Omental fat pad (tissue), 4 donors: ENCODE measurements around the gene PDE6D. TPM values are rescaled to one million over a fixed set of nuclear protein-coding genes. Genes with fewer than 3 reads are reported as not detected.
A peak's percentile ranks its signal among the peaks of the same experiment; 100 is the strongest.

Experiments
- ATAC-seq: fragments of 150-250 bp; one replicate; pipeline ENCODE4 v1.9.1; 2016; ENCODE audit warnings: mild to moderate bottlenecking, moderate library complexity; ENCODE audit not compliant: low FRiP score
- DNase-seq: peaks from one replicate; pipeline ENCODE4 v3.0.0-alpha.2; 2019; ENCODE audit warnings: low spot score
- CTCF ChIP-seq, 3 donors: fragments of 450-650 bp; IDR thresholded peaks; one replicate each; pipeline ENCODE4 v1.5.1; 2016 to 2017; ENCODE audit warnings: antibody characterized with exemption in 3 of 3, mild to moderate bottlenecking in 3 of 3, moderate library complexity in 2 of 3
- total RNA-seq, 4 donors: library from RNA; depleted of rRNA; stranded (reverse); fragments of >200 nt; gene quantifications; one replicate each; pipeline ENCODE4 v1.1.0, GENCODE V29; 2016

PDE6D gene
- total RNA-seq, 4 donors from 2014 or later: 13.8 to 38.8 (median 17.9) TPM

DNA sequence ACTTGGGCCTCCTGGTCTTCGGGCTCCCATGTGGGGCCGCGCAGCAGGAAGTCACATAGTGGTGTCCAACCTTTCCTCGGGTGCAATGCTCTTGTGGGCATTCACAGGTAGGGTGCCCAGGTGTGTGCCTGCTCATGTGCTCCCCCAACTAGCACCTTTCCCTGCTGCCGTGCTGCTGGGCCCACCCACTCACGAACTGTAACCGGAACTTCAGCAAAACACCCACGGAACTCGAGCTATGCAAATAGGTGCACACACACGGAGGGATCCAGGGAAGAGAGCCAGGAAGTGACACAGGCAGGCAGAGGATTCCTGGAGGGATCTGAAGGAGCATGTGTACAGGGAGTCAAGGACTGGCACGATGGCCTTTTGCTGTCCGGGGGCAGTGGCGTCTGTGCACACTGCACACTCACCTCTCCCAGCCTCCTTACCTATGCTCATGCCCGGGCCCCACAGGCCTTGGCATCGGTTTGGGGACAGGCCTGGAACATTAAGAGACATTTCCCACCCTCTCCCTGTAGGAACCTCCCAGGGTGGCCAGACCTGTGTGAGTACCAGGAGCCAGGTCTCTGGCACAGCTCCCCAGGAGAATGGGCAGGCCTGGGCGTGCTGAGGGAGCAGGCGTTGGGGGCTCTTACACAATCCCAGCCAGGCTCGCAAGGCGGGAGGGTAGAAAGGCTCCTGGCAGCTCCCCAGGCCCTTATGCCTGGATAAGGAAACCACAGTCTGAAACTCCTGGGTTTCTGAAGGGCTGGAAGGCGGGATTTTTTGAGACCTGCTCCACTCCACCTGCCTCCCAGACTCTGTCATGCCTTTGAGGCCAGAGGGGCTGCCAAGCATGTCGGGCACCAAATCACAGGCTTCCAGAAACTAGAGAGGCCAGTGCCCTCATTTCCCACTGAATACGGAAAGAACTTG lies 79.4 kb downstream of the PDE6D start:
- DNase-seq (no peak), ATAC-seq (peak; percentile 71)
- no peak for TF ChIP-seq CTCF (IDR thresholded peaks at IDR 0.05)

DNA sequence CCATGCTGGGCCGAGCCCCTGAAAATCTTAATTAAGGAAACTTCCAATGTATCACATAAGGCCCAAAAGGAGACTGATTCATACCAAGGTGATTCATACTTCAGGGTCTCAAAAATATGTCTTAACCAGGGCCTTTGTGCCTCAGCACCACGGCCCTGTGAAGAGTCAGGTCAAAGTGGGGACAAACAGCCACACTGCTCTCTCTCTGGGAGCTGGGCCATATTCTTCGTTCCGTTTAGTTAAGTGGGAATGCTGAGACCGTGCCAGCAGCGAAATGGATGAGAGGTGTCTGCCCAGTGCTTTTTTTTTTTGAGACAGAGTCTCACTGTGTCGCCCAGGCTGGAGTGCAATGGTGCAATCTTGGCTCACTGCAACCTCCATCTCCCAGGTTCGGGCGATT lies 82.1 kb downstream of the PDE6D start:
- DNase-seq (no peak), ATAC-seq (no peak)
- no peak for TF ChIP-seq CTCF (IDR thresholded peaks at IDR 0.05)

GRCh38 chr2:231696004-231696367 lies 85.1 kb downstream of the PDE6D start:
- no peak for ATAC-seq
- TF ChIP-seq CTCF (IDR thresholded peaks at IDR 0.05): no peak
- DNase-seq: no peak

DNA sequence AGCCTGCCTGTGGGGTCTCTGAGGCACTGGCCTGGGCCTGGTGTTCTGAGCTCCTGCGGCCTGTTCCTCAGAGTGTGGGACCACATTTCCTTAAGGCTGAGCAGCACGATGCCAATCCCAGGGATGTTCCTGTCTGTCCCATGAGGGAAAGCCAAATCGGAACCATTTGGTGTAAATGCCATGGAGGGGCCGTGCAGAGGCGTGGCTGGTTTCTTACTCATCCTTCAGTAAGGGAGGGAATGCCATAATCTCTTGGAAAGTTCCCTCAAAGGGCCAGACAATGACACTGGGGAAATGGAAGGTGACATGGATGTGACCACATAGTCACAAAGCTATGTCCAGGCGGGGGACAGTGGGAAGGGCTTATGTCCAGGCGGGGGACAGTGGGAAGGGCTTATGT lies 87.1 kb downstream of the PDE6D start:
- TF ChIP-seq CTCF (IDR thresholded peaks at IDR 0.05): no peak
- no peak for DNase-seq
- ATAC-seq: no peak

DNA sequence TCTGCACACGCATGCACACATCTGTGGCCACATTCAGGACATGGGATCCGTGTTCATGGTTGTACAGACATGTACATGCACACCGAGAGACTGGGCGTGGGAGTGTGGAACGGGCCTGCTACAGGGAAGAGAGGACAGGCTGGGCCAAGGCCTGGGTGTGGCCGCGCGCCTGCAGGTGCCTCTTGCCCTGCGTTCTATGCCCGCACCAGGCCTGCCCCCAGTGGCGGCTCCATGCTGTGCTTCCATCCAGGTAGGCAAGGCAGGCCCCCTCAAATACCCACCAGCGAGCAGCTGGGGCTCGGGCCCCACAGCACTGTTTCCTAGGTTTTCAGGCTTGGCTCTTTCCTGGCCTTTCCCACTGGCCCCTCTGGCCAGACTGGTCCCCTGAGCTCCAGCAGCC lies 88.2 kb downstream of the PDE6D start:
- no peak for ATAC-seq
- DNase-seq: no peak
- no peak for TF ChIP-seq CTCF (IDR thresholded peaks at IDR 0.05)

DNA sequence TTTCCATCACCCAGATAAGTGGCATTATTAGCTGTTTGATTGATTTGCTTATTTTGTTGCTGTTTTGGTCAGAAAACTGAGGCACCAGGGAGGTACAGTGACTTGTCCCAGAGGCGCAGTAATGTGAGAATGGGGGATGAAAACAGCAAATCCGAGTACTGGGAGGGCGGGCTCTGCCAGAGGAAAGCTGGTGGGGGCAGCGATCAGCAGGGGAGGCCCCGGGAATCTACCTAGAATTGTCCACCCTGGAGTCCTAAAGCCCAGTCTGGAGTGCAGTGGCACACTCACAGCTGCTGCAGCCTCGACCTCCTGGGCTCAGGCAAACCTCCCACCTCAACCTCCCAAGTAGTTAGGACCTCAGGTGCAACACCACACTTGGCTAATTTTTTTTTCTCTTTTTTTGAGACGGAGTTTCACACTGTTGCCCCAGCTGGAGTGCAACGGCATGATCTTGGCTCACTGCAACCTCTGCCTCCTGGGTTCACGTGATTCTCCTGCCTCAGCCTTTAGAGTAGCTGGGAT lies 89.8 kb downstream of the PDE6D start:
- ATAC-seq (no peak), DNase-seq (no peak)
- no peak for TF ChIP-seq CTCF (IDR thresholded peaks at IDR 0.05)
